ENCODE results near the gene ACSS3. TPM values are rescaled to one million over a fixed set of nuclear protein-coding genes. Genes with fewer than 3 reads are reported as not detected.

ACSS3 gene
- total and polyA plus RNA-seq, 2 donors (not counting 1 experiment from before 2014, with no cell fraction given): not detected

GRCh38 chr12:81259360-81259759 lies 181.5 kb downstream of the ACSS3 start:
- Histone ChIP-seq H2AFZ (ENCODE audit: insufficient read depth, low read depth, low read length, poor library complexity, severe bottlenecking) (no peak overlapping the region), H4K20me1 (ENCODE audit: control insufficient read depth, insufficient read depth, low read length, poor library complexity, severe bottlenecking) (no peaks in the 10 kb centered on the region), H3K27ac (ENCODE audit: low read length in 2 of 2) (no peak overlapping the region), H3K27me3 (replicated peaks in 1 of 4; ENCODE audit: control extremely low read depth in 1 of 4, control insufficient read depth in 3 of 4, insufficient read depth in 4 of 4, low read length in 3 of 4) (no peaks in the 10 kb centered on the region), H3K4me2 (replicated peaks; ENCODE audit: low read depth, low read length, poor library complexity, severe bottlenecking) (no peak overlapping the region), H3K9ac (ENCODE audit: low read length) (no peak overlapping the region), H3K36me3 (replicated peaks in 1 of 2; ENCODE audit: control extremely low read depth in 1 of 2, control insufficient read depth in 1 of 2, extremely low read depth in 1 of 2, insufficient read depth in 2 of 2, low read length in 1 of 2) (no peaks in the 10 kb centered on the region), H3K9me3 (ENCODE audit: control extremely low read depth in 1 of 3, control insufficient read depth in 2 of 3, insufficient read depth in 1 of 3, low read length in 2 of 3) (no peaks in the 10 kb centered on the region), H3K4me3 (ENCODE audit: control extremely low read depth in 1 of 5, extremely low read depth in 1 of 5, insufficient read depth in 1 of 5, low read depth in 2 of 5, low read length in 4 of 5) (no peak overlapping the region), H3K4me1 (ENCODE audit: control insufficient read depth in 2 of 2, insufficient read depth in 2 of 2, low read length in 2 of 2) (no peaks in the 10 kb centered on the region), H3K79me2 (ENCODE audit: control insufficient read depth, insufficient read depth, low read length) (no peaks in the 10 kb centered on the region)
- ChIA-PET POLR2A (no interaction called here), CTCF (no interaction called here)
- ATAC-seq (ENCODE audit: low read depth): no peak
- no peak for DNase-seq
- WGBS (ENCODE audit: insufficient coverage): 100% methylated on average over 1 of the region's 4 CpGs
- H3K4me1 Mint-ChIP-seq: no peaks in the 10 kb centered on the region
- intact Hi-C loops (cut with micrococcal nuclease): no loop called here
- no peak overlapping the region for H3K4me3 Mint-ChIP-seq
- TF ChIP-seq EZH2 (IDR thresholded peaks at IDR 0.05; ENCODE audit: borderline replicate concordance, insufficient read depth, low read depth, low read length, poor library complexity, severe bottlenecking) (no peak), CTCF (IDR thresholded peaks at IDR 0.05) (no peak)
- no peaks in the 10 kb centered on the region for H3K9me3 Mint-ChIP-seq (ENCODE audit: insufficient read depth)
- H3K27ac Mint-ChIP-seq: no peak overlapping the region
- no peaks in the 10 kb centered on the region for H3K27me3 Mint-ChIP-seq

GRCh38 chr12:81261508-81262207 lies 183.8 kb downstream of the ACSS3 start:
- ChIA-PET POLR2A (no interaction called here), CTCF (no interaction called here)
- Histone ChIP-seq H3K4me2 (replicated peaks; ENCODE audit: low read depth, low read length, poor library complexity, severe bottlenecking) (no peak overlapping the region), H3K27me3 (replicated peaks in 1 of 4; ENCODE audit: control extremely low read depth in 1 of 4, control insufficient read depth in 3 of 4, insufficient read depth in 4 of 4, low read length in 3 of 4) (no peaks in the 10 kb centered on the region), H4K20me1 (ENCODE audit: control insufficient read depth, insufficient read depth, low read length, poor library complexity, severe bottlenecking) (no peaks in the 10 kb centered on the region), H3K4me3 (ENCODE audit: control extremely low read depth in 1 of 5, extremely low read depth in 1 of 5, insufficient read depth in 1 of 5, low read depth in 2 of 5, low read length in 4 of 5) (no peak overlapping the region), H3K9me3 (ENCODE audit: control extremely low read depth in 1 of 3, control insufficient read depth in 2 of 3, insufficient read depth in 1 of 3, low read length in 2 of 3) (no peaks in the 10 kb centered on the region), H2AFZ (ENCODE audit: insufficient read depth, low read depth, low read length, poor library complexity, severe bottlenecking) (no peak overlapping the region), H3K9ac (ENCODE audit: low read length) (no peak overlapping the region), H3K36me3 (replicated peaks in 1 of 2; ENCODE audit: control extremely low read depth in 1 of 2, control insufficient read depth in 1 of 2, extremely low read depth in 1 of 2, insufficient read depth in 2 of 2, low read length in 1 of 2) (no peaks in the 10 kb centered on the region), H3K4me1 (ENCODE audit: control insufficient read depth in 2 of 2, insufficient read depth in 2 of 2, low read length in 2 of 2) (no peaks in the 10 kb centered on the region), H3K79me2 (ENCODE audit: control insufficient read depth, insufficient read depth, low read length) (no peaks in the 10 kb centered on the region), H3K27ac (ENCODE audit: low read length in 2 of 2) (no peak overlapping the region)
- 80% methylated on average over 1 of the region's 4 CpGs for WGBS (ENCODE audit: insufficient coverage)
- H3K27ac Mint-ChIP-seq: no peak overlapping the region
- H3K27me3 Mint-ChIP-seq: no peaks in the 10 kb centered on the region
- ATAC-seq (ENCODE audit: low read depth): no peak
- no peaks in the 10 kb centered on the region for H3K4me1 Mint-ChIP-seq
- H3K4me3 Mint-ChIP-seq: no peak overlapping the region
- H3K9me3 Mint-ChIP-seq (ENCODE audit: insufficient read depth): no peaks in the 10 kb centered on the region
- TF ChIP-seq CTCF (IDR thresholded peaks at IDR 0.05): no peak
- TF ChIP-seq EZH2 (IDR thresholded peaks at IDR 0.05; ENCODE audit: borderline replicate concordance, insufficient read depth, low read depth, low read length, poor library complexity, severe bottlenecking): no peak
- DNase-seq: no peak
- intact Hi-C loops (cut with micrococcal nuclease): no loop called here
